Measurements from ENCODE around the gene ZDHHC14. TPM values are rescaled to one million over a fixed set of nuclear protein-coding genes. Genes with fewer than 3 reads are reported as not detected.
A peak's percentile ranks its signal among the peaks of the same experiment; 100 is the strongest.

ZDHHC14 gene
- total and polyA plus RNA-seq, 2 experiments from 2014 or later, result 7.5 to 10.1 TPM

GRCh38 chr6:157521362-157522335, 140.7 kb downstream of the ZDHHC14 start:
- Histone ChIP-seq H3K9me3 (ENCODE audit: low read depth) (no peaks in the 10 kb centered on the region), H3K27me3 (no peaks in the 10 kb centered on the region), H3K27ac (no peak overlapping the region), H3K36me3 (no peaks in the 10 kb centered on the region), H3K4me3 (no peak overlapping the region), H3K4me1 (ENCODE audit: low read depth) (no peaks in the 10 kb centered on the region)
- TF ChIP-seq CTCF (IDR thresholded peaks at IDR 0.05; ENCODE audit: low read depth, low read length), result no peak
- peak in 1 of 2 donors; percentile 25 for DNase-seq (ENCODE audit: low read depth in 1 of 2, low spot score in 1 of 2)

DNA sequence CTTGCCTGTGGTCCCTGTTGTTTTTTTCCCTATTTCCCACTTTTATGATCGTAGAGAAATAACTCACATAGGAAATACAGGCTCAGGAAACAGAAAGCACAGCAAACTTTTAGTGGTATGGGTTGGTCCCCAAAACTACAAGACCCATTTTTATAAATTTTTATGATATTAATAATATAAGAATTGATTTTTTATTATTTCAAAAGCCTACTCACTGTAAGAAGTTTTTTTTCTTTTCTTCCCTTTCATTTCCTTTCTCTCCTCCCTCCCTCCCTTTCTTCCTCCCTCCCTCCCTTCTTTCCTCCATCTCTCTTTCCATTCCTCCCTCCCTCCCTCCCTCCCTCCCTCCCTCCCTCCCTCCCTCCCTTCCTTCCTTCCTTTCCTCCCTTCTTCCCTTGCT, 141.5 kb downstream of the ZDHHC14 start:
- no peaks in the 10 kb centered on the region for H3K4me1 ChIP-seq (ENCODE audit: low read depth)
- H3K36me3 ChIP-seq, result no peaks in the 10 kb centered on the region
- no peak overlapping the region for H3K27ac ChIP-seq
- H3K27me3 ChIP-seq, result no peaks in the 10 kb centered on the region
- no peak overlapping the region for H3K4me3 ChIP-seq
- DNase-seq (ENCODE audit: low read depth in 1 of 2, low spot score in 1 of 2), result no peak
- no peak for TF ChIP-seq CTCF (IDR thresholded peaks at IDR 0.05; ENCODE audit: low read depth, low read length)
- H3K9me3 ChIP-seq (ENCODE audit: low read depth), result no peaks in the 10 kb centered on the region

GRCh38 chr6:157524735-157525134, 143.7 kb downstream of the ZDHHC14 start:
- Histone ChIP-seq H3K36me3 (no peaks in the 10 kb centered on the region), H3K9me3 (ENCODE audit: low read depth) (no peaks in the 10 kb centered on the region), H3K27me3 (no peaks in the 10 kb centered on the region), H3K4me3 (no peak overlapping the region), H3K27ac (no peak overlapping the region), H3K4me1 (ENCODE audit: low read depth) (no peaks in the 10 kb centered on the region)
- no peak for TF ChIP-seq CTCF (IDR thresholded peaks at IDR 0.05; ENCODE audit: low read depth, low read length)
- no peak for DNase-seq (ENCODE audit: low read depth in 1 of 2, low spot score in 1 of 2)

- H3K27me3 ChIP-seq, result no peaks in the 10 kb centered on the region
- no peak overlapping the region for H3K4me3 ChIP-seq
- no peak overlapping the region for H3K27ac ChIP-seq
- H3K4me1 ChIP-seq (ENCODE audit: low read depth), result no peaks in the 10 kb centered on the region
- TF ChIP-seq CTCF (IDR thresholded peaks at IDR 0.05; ENCODE audit: low read depth, low read length), result no peak
- no peaks in the 10 kb centered on the region for H3K9me3 ChIP-seq (ENCODE audit: low read depth)
- H3K36me3 ChIP-seq, result no peaks in the 10 kb centered on the region
- DNase-seq (ENCODE audit: low read depth in 1 of 2, low spot score in 1 of 2), result no peak
Observed at GRCh38 chr6:157525292-157525889, 144.4 kb downstream of the ZDHHC14 start.

DNA sequence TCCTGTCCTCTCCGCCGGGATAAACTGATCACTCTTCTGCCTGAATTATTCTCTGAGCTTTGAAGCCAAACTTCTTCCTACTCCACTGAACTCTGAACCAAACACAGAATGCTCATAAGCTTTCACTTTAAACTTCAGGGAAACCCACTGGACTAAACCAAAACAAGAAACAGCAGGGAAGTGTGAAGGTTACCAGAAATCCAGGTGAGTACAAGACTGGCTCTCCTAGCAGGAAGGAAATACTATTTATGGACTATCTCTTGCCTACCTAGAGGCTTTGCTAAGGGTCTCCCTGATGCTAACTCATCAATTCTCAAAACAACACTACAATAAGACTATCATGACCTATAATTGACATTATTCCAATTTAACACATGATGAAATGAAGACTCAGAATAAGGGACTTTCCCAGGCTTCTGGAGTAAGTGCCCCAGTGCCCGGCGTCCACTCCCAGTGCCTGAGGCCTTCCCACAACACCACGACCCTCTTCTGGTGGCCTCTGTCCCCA, 145.0 kb downstream of the ZDHHC14 start:
- no peak overlapping the region for H3K4me3 ChIP-seq
- no peak for TF ChIP-seq CTCF (IDR thresholded peaks at IDR 0.05; ENCODE audit: low read depth, low read length)
- no peaks in the 10 kb centered on the region for H3K9me3 ChIP-seq (ENCODE audit: low read depth)
- H3K36me3 ChIP-seq, result no peaks in the 10 kb centered on the region
- no peak overlapping the region for H3K27ac ChIP-seq
- no peaks in the 10 kb centered on the region for H3K4me1 ChIP-seq (ENCODE audit: low read depth)
- H3K27me3 ChIP-seq, result no peaks in the 10 kb centered on the region
- DNase-seq (ENCODE audit: low read depth in 1 of 2, low spot score in 1 of 2), result no peak
